SK-N-MC (cell line): ENCODE measurements around the gene ATXN1.

Source experiments
- DNase-seq: peaks from one replicate; pipeline ENCODE4 v3.0.0-alpha.2; 2011; ENCODE audit warnings: low read depth, low spot score
- H3K27ac ChIP-seq: fragments of 200-600 bp; sonication (generic); 2 replicates; pipeline ENCODE4 v1.5.1; 2016; ENCODE audit warnings: mixed run types
- H3K36me3 ChIP-seq: fragments of 200-600 bp; sonication (generic); 2 replicates; pipeline ENCODE4 v1.6.1; 2017; ENCODE audit warnings: antibody characterized with exemption, low read length, mixed read lengths; ENCODE audit not compliant: insufficient read depth
- H3K4me3 ChIP-seq: fragments of 200-600 bp; sonication (generic); 2 replicates; pipeline ENCODE4 v1.5.1; 2016
- H3K9ac ChIP-seq: fragments of 200-600 bp; sonication (generic); 2 replicates; pipeline ENCODE4 v1.8.0; 2017; ENCODE audit warnings: mixed run types, mixed read lengths; ENCODE audit not compliant: insufficient read length
- H3K9me3 ChIP-seq: fragments of 200-600 bp; sonication (generic); 2 replicates; pipeline ENCODE4 v1.6.1; 2017; ENCODE audit warnings: low read depth, mild to moderate bottlenecking, antibody characterized with exemption, low read length, moderate library complexity, mixed read lengths
- EZH2 ChIP-seq: fragments of 200-600 bp; sonication (generic); IDR thresholded peaks from one replicate; pipeline ENCODE4 v1.6.1; 2017; ENCODE audit warnings: antibody characterized with exemption
- FOXP2 ChIP-seq: optimal IDR thresholded peaks from 2 replicates; pipeline ENCODE3; 2011; ENCODE audit warnings: mild to moderate bottlenecking, moderate library complexity; ENCODE audit not compliant: insufficient read depth; ENCODE audit errors: extremely low read length, control extremely low read depth
- POLR2AphosphoS5 ChIP-seq: IDR thresholded peaks from 2 replicates; pipeline ENCODE4 v1.6.1; 2012; ENCODE audit warnings: mild to moderate bottlenecking, low read depth, low read length, borderline replicate concordance

ATXN1 gene

DNA sequence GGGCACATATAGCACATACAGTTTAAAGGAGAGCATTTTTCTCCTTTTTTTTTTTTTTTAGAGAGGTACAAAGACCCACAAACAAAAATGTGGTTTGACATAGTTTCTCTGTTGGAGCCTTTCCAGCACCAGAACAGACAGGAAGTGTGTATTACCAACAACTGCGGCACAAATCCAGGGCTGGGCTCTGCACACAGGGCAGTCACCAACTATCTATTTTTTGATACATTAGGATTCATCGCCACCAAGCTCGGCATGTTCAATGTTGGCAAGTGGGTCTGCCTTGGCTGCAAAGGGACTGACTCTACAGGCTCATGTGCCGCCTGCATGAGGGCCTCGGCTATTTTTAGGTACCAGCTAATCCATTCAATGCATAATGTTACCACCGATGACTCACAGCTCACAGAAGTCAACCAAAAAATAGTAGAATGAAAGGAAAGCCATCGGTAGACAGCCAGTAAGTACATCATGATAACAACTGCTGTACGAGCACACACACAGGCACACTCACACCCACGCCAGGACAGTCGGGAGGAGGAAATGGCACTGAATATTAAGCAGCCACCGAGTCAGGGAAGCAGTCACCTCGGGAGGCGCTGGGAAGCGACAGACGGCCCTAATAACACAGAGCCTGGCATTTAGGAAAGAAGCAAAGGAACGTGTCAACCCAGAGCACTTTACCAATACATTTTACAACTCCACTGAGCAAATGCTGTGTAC, 441.3 kb downstream of the ATXN1 start:
- H3K4me3 ChIP-seq: peak overlapping the region; percentile 72
- no peak for TF ChIP-seq EZH2
- TF ChIP-seq FOXP2: no peak
- TF ChIP-seq POLR2AphosphoS5: no peak

DNA sequence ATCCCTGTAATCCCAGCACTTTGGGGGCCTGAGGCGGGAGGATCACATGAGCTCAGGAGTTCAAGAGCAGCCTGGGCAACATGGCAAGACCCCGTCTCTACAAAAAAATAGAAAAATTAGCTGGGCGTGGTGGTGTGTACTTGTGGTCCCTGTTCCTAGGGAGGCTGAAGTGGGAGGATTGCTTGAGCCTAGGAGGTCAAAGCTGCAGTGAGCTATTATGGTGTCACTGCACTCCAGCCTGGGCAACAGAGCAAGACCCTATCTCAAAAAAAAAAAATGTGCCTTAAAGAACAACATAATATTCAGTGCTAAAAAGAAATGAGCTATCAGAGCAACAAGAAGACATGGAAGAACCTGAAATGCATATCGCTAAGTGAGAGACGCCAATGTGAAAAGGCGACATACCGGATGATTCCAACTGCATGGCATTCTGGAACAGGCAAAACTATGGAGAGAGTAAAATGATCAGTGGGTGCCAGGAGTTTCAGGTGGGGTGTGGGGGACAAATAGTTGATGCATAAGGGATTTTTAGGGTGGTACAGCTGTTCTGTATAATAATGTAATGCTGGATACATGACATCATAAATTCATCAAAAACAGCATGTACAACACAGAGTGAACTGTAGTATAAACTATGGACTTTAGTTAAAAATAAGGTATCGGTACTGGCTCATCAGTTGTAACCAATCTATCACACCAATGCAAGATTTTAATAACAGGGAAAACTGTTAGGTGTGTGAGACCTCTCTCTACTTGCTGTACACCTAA, 442.1 kb downstream of the ATXN1 start:
- TF ChIP-seq FOXP2 (no peak), EZH2 (no peak), POLR2AphosphoS5 (no peak)
- Histone ChIP-seq H3K9ac (peak overlapping the region; percentile 58), H3K9me3 (no peaks in the 10 kb centered on the region), H3K36me3 (no peaks in the 10 kb centered on the region), H3K27ac (peak overlapping the region; percentile 89), H3K4me3 (peak overlapping the region; percentile 72; the same call in 1 of the 2 replicates)
- no peak for DNase-seq

More for the DNA sequence above, 441.3 kb downstream of the ATXN1 start:
- peak overlapping the region; percentile 89 for H3K27ac ChIP-seq
- no peaks in the 10 kb centered on the region for H3K36me3 ChIP-seq
- no peaks in the 10 kb centered on the region for H3K9me3 ChIP-seq
- H3K9ac ChIP-seq: peak overlapping the region; percentile 58
- peak; percentile 62 for DNase-seq

DNA sequence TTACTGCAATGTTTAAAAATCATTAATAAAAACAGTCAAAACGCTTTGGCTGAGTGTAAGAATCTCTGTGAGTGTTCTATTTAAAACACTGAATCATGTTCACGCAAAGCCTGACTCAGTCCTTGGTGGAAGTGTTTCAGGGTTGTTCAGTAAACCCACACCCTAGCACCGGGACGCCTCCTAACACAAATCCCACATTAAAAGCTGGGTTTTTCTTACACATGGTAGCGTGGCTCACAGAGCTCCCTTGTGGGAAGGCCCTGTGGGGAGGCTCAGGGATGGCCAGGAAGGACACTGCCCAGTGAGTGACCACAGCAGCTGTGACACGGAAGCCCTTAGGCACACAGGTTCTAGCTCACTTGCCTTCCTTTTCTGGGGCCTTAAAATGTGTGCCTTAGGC, 442.7 kb downstream of the ATXN1 start:
- no peaks in the 10 kb centered on the region for H3K36me3 ChIP-seq
- no peaks in the 10 kb centered on the region for H3K9me3 ChIP-seq
- TF ChIP-seq EZH2 (no peak), FOXP2 (no peak), POLR2AphosphoS5 (no peak)
- DNase-seq: no peak
- no peak overlapping the region for H3K4me3 ChIP-seq
- H3K27ac ChIP-seq: peak overlapping the region; percentile 20; the same call in 1 of the 2 replicates
- H3K9ac ChIP-seq: no peak overlapping the region

DNA sequence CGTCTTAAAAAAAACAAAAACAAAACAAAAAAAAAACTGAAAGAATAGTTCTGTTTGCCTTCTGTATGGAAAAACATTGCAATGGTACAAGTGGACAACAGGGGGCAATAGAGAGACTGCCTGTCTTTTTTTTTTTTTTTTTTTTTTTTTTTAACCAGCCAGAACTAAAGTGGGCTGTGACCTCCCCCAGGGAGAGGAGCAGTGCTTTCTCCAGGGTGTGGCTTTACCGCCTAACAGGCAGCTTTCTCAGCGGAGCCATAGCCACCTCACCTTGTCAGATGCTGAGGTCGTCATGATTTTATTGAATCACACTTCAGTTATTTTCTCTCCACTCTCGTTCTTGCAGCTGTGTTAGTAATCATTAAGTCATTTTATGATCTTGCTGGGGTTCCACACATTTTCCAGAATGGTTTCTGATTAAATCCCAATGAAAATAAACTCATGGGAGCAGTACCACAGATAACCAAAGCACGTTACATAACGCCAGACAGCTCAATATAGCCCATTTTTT, 444.5 kb downstream of the ATXN1 start:
- no peak for DNase-seq
- no peak overlapping the region for H3K4me3 ChIP-seq
- no peak overlapping the region for H3K9ac ChIP-seq
- TF ChIP-seq FOXP2: no peak
- TF ChIP-seq EZH2: no peak
- TF ChIP-seq POLR2AphosphoS5: no peak
- no peaks in the 10 kb centered on the region for H3K36me3 ChIP-seq
- no peaks in the 10 kb centered on the region for H3K9me3 ChIP-seq
- 0 out of 2 replicates have a peak overlapping the region, but pooled peaks have one; percentile 6 for H3K27ac ChIP-seq

DNA sequence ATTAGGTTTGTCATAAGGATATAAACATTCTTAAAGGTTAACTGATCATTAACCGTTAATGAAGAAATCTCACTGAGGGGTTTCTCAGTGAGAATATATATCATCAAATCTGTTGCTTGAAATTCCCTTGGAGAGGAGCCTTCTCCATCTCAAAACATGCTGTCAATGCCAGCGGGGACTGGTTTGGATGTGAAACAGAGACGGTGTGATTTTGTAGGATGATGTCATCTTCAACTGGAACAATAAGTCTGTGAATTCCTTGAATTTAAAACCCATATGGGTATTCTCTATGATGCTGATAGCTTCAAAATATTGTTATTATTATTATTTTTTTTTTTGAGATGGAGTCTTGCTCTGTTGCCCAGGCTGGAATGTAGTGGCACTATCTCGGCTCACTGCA, 447.0 kb downstream of the ATXN1 start:
- no peak for TF ChIP-seq FOXP2
- no peak for TF ChIP-seq EZH2
- no peak for TF ChIP-seq POLR2AphosphoS5
- DNase-seq: no peak
- no peak overlapping the region for H3K27ac ChIP-seq

DNA sequence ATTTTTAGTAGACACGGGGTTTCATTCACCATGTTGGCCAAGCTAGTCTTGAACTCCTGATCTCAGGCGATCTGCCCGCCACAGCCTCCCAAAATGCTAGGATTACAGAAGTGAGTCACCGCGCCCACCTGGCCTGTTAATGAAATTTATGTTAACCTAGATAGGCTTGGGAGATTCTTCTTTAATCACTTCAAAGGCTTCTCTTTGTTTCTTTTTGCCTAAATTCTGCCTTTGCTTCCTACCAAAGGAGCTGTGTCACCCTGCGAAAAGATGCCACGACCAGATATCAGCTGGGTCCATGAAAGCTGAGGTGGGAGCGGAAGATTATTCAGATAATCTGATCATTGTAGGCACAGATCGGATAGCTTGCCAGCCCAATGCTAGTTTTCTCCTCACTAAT, 447.5 kb downstream of the ATXN1 start:
- no peak for DNase-seq
- Histone ChIP-seq H3K9me3 (no peaks in the 10 kb centered on the region), H3K9ac (no peak overlapping the region), H3K4me3 (no peak overlapping the region), H3K27ac (no peak overlapping the region), H3K36me3 (no peaks in the 10 kb centered on the region)
- TF ChIP-seq FOXP2: no peak
- no peak for TF ChIP-seq POLR2AphosphoS5

More for the DNA sequence above, 447.0 kb downstream of the ATXN1 start:
- H3K4me3 ChIP-seq: no peak overlapping the region
- no peaks in the 10 kb centered on the region for H3K9me3 ChIP-seq
- H3K36me3 ChIP-seq: no peaks in the 10 kb centered on the region
- no peak overlapping the region for H3K9ac ChIP-seq

DNA sequence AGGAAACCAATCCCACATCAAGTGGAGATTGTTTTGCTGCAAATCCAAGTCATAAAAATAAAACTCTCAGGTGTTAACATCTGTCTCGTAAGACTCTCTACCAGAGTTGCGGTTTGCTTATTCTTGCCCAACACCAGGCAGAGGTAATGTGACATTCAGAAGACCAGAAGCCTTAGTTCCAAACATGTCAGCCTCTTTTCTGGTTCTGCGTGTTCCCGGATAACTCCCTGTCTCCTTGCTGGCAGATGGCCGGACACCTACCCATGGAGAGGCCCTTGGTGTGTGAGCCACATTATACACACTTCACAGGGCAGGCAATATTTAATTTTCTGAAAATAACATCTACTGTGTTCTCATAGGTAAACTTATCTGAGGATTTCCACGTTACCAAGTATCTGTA, 449.5 kb downstream of the ATXN1 start:
- no peak for DNase-seq
- Histone ChIP-seq H3K27ac (no peak overlapping the region), H3K36me3 (no peaks in the 10 kb centered on the region), H3K9me3 (no peaks in the 10 kb centered on the region), H3K4me3 (no peak overlapping the region), H3K9ac (no peak overlapping the region)
- TF ChIP-seq EZH2: no peak
- TF ChIP-seq POLR2AphosphoS5: no peak
- no peak for TF ChIP-seq FOXP2

DNA sequence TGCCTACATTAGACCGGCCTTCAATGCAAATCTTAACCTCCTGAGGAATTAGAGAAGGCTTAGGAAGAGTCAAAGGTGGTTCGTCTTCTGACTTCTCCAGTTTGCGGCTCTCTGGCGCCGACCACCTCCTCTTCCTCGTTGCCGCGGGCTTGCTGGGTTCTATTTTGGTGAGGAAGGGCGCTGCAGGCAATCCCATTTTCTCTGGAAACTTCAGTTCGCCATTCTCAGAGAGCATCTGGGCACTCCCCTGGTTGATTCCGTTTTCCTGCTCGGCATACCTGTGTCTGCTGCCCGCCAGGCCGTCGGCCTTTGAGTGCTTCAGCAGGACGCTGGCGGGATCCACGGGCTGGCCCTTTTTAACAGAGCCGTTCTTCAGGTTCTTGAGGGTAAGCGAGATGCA, 454.9 kb downstream of the ATXN1 start:
- no peaks in the 10 kb centered on the region for H3K9me3 ChIP-seq
- H3K27ac ChIP-seq: no peak overlapping the region
- no peak for TF ChIP-seq FOXP2
- no peak for TF ChIP-seq EZH2
- no peak for TF ChIP-seq POLR2AphosphoS5
- H3K36me3 ChIP-seq: no peaks in the 10 kb centered on the region
- no peak overlapping the region for H3K9ac ChIP-seq
- no peak overlapping the region for H3K4me3 ChIP-seq
- no peak for DNase-seq
